ENCODE results near the gene MRPL23. TPM values are rescaled to one million over a fixed set of nuclear protein-coding genes. Genes with fewer than 3 reads are reported as not detected.

The MRPL23 gene
- total and polyA plus RNA-seq, 12 donors: 52.2 to 1,024 (median 184) TPM

- H3K4me1 ChIP-seq (replicated peaks in 1 of 2): no peaks in the 10 kb centered on the region
- no peaks in the 10 kb centered on the region for H3K9me3 ChIP-seq (replicated peaks in 1 of 3)
- intact Hi-C loops (cut with DNase I): loop anchor here (5.0 to 10.0 kb wide), 3 partner anchors 46 to 106 kb away; partner anchors contain the start of genes TNNI2 (in 2 of the 2) and PRR33 (in 1 of the 2)
- TF ChIP-seq, protein P1, sequence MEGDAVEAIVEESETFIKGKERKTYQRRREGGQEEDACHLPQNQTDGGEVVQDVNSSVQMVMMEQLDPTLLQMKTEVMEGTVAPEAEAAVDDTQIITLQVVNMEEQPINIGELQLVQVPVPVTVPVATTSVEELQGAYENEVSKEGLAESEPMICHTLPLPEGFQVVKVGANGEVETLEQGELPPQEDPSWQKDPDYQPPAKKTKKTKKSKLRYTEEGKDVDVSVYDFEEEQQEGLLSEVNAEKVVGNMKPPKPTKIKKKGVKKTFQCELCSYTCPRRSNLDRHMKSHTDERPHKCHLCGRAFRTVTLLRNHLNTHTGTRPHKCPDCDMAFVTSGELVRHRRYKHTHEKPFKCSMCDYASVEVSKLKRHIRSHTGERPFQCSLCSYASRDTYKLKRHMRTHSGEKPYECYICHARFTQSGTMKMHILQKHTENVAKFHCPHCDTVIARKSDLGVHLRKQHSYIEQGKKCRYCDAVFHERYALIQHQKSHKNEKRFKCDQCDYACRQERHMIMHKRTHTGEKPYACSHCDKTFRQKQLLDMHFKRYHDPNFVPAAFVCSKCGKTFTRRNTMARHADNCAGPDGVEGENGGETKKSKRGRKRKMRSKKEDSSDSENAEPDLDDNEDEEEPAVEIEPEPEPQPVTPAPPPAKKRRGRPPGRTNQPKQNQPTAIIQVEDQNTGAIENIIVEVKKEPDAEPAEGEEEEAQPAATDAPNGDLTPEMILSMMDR (IDR thresholded peaks at IDR 0.05): no peak
- TF ChIP-seq POLR2A (IDR thresholded peaks at IDR 0.05): no peak
- H3K27ac ChIP-seq: no peak overlapping the region
- WGBS, 4 donors: 85 to 92% (median 88%) methylated on average over 13 to 15 of the region's 15 CpGs
- no peaks in the 10 kb centered on the region for H3K27me3 ChIP-seq
- DNase-seq: peak in 4 of 7 donors; percentile 8 to 11 (median 10)
- no peak overlapping the region for H3K4me3 ChIP-seq
- H3K36me3 ChIP-seq (replicated peaks in 1 of 2): no peaks in the 10 kb centered on the region
Measured at GRCh38 chr11:1943576-1943975, 3.6 kb upstream of the MRPL23 start.

DNA sequence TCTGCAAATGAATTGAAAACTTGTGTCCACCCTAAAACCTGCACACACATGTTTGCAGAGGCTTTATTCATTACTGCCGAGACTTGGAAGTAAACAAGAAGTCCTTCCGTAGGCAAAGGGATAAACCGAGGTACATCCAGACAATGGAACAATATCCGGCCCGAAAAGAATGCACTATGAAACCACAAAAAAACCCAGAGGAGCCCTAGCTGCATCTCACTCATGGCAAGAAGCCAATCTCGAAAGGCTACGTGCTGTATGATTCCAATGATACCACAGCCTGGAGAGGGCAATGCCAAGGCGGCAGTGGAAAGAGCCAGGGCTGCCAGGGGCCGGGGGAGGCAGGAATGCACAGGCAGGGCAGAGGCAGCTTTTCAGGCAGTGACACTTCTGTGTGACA lies 3.2 kb upstream of the MRPL23 start:
- no peaks in the 10 kb centered on the region for H3K27me3 ChIP-seq
- H3K4me1 ChIP-seq (replicated peaks in 1 of 2): no peaks in the 10 kb centered on the region
- DNase-seq: peak in 4 of 7 donors; percentile 6 to 17 (median 10)
- no peaks in the 10 kb centered on the region for H3K9me3 ChIP-seq (replicated peaks in 1 of 3)
- no peaks in the 10 kb centered on the region for H3K36me3 ChIP-seq (replicated peaks in 1 of 2)
- WGBS, 4 donors: 70 to 76% (median 74%) methylated on average over 9 of the region's 9 CpGs
- TF ChIP-seq POLR2A (IDR thresholded peaks at IDR 0.05): no peak
- TF ChIP-seq, protein P1 (IDR thresholded peaks at IDR 0.05): no peak
- H3K27ac ChIP-seq: no peak overlapping the region
- intact Hi-C loops (cut with DNase I): loop anchor here (5.0 to 10.0 kb wide), 3 partner anchors 47 to 107 kb away; partner anchors contain the start of genes TNNI2 (in 2 of the 2) and PRR33 (in 1 of the 2)
- H3K4me3 ChIP-seq: no peak overlapping the region

DNA sequence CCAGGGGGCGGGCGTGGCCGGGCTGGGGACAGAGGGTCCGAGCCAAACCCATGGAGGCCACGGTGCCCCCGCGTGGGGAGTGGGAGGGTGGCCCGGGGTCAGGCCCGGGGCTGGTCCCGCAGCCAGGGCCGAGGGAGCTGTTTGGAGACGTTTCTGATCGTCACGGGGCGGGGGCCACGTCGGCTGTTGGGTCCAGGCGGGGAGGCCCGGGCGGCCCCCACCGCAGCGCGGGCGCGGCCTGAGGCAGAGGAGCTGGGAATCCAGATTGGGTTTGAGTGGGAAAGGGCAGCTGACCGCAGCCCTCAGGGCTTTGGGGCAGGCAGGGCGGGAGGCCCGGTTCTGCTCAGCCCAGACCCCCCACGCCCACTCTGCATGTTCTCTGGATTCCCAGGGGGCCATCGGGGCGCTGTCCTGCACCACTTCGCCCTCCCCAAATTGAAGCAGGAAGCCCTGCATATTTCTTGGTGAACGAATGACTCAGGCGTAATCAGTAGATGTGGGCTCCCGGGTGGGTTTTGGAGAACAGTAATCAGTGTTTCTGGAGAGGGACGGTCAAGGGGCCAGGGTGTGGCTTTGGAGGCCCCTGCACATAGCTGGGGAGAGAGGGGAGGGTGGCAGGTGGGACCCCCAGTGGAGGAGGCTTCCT lies 583 bp downstream of the MRPL23 start:
- H3K27ac ChIP-seq: no peak overlapping the region
- no CpG with 5 or more reads among the region's 36 CpGs for WGBS, 4 donors
- intact Hi-C loops (cut with DNase I): loop anchor here in 1 of 2 donors (10.0 kb wide), 1 partner anchor 53 kb away; the partner anchor contains the start of gene PRR33
- no peak overlapping the region for H3K4me3 ChIP-seq
- no peaks in the 10 kb centered on the region for H3K9me3 ChIP-seq (replicated peaks in 1 of 3)
- no peaks in the 10 kb centered on the region for H3K36me3 ChIP-seq (replicated peaks in 1 of 2)
- no peaks in the 10 kb centered on the region for H3K4me1 ChIP-seq (replicated peaks in 1 of 2)
- H3K27me3 ChIP-seq: no peaks in the 10 kb centered on the region
- TF ChIP-seq, protein P1 (IDR thresholded peaks at IDR 0.05): no peak
- no peak for TF ChIP-seq POLR2A (IDR thresholded peaks at IDR 0.05)
- DNase-seq: no peak

GRCh38 chr11:1948389-1948788 lies 1.3 kb downstream of the MRPL23 start:
- peak in 3 of 7 donors; percentile 35 to 72 (median 56) for DNase-seq
- WGBS, 4 donors: no CpG with 5 or more reads among the region's 11 CpGs
- no peak for TF ChIP-seq POLR2A (IDR thresholded peaks at IDR 0.05)
- TF ChIP-seq, protein P1 (IDR thresholded peaks at IDR 0.05): no peak
- Histone ChIP-seq H3K9me3 (replicated peaks in 1 of 3) (no peaks in the 10 kb centered on the region), H3K27ac (no peak overlapping the region), H3K4me1 (replicated peaks in 1 of 2) (no peaks in the 10 kb centered on the region), H3K4me3 (no peak overlapping the region), H3K27me3 (no peaks in the 10 kb centered on the region), H3K36me3 (replicated peaks in 1 of 2) (no peaks in the 10 kb centered on the region)
- intact Hi-C loops (cut with DNase I): loop anchor here in 1 of 2 donors (10.0 kb wide), 1 partner anchor 54 kb away; the partner anchor contains the start of gene PRR33

Measured in adrenal gland (tissue), 12 donors.